ENCODE results near the gene TTBK2.
"Not testable (repeated sequence)": the region's sequence is repeated elsewhere in the genome, so short reads cannot be mapped to it uniquely, and the experiment has no call there.

The TTBK2 gene

DNA sequence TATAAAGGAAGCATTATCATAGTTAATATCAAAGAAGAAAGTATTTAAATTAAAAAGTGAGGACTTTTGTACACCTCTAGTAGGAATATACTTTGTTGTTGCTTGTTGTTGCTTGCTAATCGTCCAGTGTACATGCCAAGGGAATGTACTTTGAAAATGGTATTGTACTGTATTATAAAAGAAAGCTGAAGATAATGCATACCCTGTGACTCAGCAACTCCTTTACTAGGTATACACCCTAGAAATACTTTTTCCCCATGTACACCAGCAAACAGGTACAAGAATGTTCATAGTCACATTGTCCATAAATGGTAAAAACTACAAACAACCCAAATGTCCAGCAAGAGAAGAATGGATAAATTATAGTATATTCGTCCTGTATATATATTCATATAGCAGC is 12.0 kb downstream of the TTBK2 start:
- DNase-seq (ENCODE audit: low read depth, low spot score), result no peak

GRCh38 chr15:42903388-42904324 is 16.9 kb downstream of the TTBK2 start:
- no peak for DNase-seq (ENCODE audit: low read depth, low spot score)

GRCh38 chr15:42893911-42894310 is 26.7 kb downstream of the TTBK2 start:
- not testable (repeated sequence) for DNase-seq (ENCODE audit: low read depth, low spot score)

GRCh38 chr15:42891569-42891968 is 29.0 kb downstream of the TTBK2 start:
- no peak for DNase-seq (ENCODE audit: low read depth, low spot score)

GRCh38 chr15:42890161-42890913 is 30.2 kb downstream of the TTBK2 start:
- DNase-seq (ENCODE audit: low read depth, low spot score), result no peak

DNA sequence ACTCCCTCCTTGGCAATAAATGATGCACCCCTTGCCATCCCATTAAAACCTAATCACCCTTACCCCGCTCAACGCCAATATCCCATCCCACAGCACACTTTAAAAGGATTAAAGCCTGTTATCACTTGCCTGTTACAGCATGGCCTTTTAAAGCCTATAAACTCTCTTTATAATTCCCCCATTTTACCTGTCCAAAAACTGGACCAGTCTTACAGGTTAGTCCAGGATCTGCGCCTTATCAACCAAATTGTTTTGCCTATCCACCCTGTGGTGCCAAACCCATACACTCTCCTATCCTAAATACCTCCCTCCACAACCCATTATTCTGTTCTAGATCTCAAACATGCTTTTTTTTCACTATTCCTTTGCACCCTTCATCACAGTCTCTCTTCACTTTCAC is 33.2 kb downstream of the TTBK2 start:
- DNase-seq (ENCODE audit: low read depth, low spot score), result not testable (repeated sequence)

GRCh38 chr15:42880121-42880520 is 40.5 kb downstream of the TTBK2 start:
- no peak for DNase-seq (ENCODE audit: low read depth, low spot score)

DNA sequence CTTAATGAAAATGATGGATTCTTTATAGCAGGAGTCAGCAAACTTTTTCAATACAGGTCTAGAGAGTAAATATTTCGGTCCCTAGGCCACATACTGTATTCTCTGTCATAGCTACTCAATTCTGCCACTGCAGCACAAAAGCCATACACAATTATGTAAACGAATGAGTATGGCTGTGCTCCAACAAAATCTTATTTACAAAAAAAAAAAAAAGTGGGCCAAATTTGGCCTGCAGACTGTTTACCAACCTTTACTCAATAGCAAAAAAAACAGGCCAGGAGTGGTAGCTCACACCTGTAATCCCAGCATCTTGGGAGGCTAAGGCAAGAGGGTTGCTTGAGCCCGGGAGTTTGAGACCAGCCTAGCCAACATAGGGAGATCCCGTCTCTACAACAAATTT is 41.1 kb downstream of the TTBK2 start:
- no peak for DNase-seq (ENCODE audit: low read depth, low spot score)

DNA sequence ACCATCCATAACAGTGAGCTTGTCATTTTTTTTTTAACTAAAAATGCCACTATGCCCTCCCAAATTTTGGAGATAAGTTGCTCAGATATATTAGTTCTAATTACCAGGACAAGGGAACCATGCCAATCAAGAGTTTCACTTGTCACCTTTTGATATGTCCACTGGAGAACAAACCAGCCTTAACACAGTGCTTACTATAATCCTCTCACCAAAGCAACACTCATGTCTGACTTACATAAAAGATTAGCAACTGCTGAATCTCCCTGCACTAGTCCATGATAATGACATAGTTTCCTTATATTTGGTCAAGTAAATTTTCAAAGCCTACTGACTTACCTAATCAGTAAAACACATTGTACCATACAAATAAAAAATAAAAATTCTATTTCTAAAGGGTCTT is 44.4 kb downstream of the TTBK2 start:
- DNase-seq (ENCODE audit: low read depth, low spot score), result no peak

DNA sequence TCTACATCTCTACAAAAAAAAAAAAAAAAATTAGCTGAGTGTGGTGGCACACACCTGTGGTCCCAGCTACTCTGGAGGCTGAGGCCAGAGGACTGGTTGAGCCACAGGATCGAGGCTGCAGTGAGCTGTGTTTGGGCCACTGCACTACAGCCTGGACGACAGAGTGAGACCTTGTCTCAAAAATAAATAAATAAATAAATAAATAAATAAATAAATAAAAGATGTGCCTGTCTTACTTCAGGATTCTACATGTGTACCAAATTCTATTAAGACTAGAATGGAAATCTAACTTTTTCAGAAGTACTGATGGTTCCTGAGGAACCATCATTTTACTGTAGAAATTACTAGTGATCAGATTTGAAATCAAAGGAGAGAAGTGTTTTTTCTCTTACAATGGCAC is 51.9 kb downstream of the TTBK2 start:
- DNase-seq (ENCODE audit: low read depth, low spot score), result no peak

DNA sequence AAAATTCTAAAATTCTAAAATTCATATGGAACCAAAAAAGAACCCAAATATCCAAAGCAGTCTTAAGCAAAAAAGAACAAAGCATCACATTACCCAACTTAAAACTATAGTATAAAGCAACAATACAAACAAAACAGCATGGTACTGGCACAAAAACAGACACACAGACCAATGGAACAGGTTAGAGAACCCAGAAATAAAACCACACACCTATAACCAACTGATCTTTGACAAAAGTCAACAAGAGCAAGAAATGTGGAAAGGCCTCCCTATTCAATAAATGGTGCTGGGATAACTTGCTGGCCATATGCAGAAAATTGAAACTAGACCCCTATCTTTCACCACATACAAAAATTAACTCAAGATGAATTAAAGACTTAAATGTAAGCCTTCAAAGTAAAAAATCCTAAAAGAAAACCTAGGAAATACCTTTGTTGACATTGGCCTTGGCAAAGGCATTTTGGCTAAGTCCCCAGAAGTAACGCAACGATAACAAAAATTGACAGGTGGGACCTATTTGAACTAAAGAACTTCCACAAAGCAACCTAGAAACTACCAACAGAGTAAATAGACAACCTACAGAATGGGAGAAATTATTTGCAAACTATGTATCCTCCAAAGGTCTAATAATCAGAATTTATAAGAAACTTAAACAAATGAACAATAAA is 56.9 kb downstream of the TTBK2 start:
- DNase-seq (ENCODE audit: low read depth, low spot score), result no peak

DNA sequence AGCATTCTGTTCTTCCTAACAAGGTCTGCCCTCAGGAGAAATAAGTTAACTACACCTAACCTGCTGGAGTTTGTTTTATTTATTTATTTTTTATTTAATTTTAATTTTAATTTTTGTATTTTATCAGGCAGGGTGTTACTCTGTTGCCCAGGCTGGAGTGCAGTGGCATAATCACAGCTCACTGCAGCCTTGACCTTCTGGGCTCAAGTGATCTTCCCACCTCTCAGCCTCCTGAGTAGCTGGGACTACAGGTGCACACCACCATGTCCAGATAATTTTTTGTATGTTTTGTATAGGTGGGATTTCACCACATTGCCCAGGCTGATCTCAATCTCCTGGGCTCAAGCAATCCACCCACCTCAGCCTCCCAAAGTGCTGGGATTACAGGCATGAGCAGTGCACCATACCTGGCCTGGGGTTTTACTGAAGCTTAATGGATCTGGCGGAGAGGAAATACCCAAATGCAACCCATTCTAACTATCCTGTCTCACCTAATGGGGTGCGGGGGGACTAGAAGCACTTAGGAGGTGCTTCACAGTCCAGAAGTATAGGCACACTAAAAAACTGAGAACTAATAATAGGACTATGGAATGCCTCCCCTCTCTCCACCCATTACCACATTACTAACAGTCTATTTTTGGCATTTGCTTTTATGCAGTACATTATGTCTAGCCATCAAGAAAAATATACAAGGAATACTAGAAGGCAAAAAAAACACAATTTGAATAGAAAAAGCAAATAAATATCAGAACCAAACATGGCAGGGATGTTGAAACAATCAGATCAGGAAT is 61.4 kb downstream of the TTBK2 start:
- no peak for DNase-seq (ENCODE audit: low read depth, low spot score)

GRCh38 chr15:42858540-42858939 is 62.0 kb downstream of the TTBK2 start:
- DNase-seq (ENCODE audit: low read depth, low spot score), result no peak

DNA sequence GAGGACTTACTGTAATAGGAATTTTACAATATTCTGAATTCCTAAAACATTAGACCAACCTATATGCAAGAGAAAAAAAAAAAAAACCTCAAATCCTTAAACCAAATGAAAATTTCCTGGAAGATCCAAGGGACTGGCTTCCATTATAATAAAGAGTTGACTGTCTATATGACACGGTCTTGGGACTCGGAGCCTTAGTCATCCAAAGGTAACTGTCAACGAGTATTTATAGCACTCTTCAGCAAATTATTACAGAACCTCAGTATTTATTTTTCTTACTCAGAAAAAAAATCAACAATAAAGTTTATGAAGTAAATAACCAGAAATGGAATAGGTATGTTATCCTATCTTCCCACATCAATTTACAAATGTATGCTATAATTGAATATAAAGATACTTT is 66.0 kb downstream of the TTBK2 start:
- no peak for DNase-seq (ENCODE audit: low read depth, low spot score)

- DNase-seq (ENCODE audit: low read depth, low spot score), result no peak
Observed at GRCh38 chr15:42849836-42850235, 70.7 kb downstream of the TTBK2 start.

GRCh38 chr15:42848846-42849245 is 71.7 kb downstream of the TTBK2 start:
- no peak for DNase-seq (ENCODE audit: low read depth, low spot score)

DNA sequence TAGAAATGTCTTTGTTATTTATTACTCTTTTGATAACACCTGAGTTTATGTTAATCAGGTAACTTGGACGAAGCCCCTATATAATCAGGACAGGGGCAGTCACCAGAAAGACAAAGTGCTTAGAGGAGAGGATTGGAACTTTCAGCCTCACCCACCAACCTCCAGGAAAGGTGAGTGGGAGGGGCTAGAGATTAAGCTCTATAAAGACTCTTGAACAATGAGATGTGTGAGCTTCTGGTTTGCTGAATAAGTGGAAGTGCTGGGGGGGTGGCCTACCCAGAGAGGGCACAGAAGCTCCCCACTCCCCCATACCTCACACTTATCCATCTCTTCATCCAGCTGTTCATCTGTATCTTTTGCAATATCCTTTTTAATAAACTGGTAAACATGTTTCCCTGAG is 73.9 kb downstream of the TTBK2 start:
- no peak for DNase-seq (ENCODE audit: low read depth, low spot score)

GRCh38 chr15:42845581-42845980 is 75.0 kb downstream of the TTBK2 start:
- no peak for DNase-seq (ENCODE audit: low read depth, low spot score)

DNA sequence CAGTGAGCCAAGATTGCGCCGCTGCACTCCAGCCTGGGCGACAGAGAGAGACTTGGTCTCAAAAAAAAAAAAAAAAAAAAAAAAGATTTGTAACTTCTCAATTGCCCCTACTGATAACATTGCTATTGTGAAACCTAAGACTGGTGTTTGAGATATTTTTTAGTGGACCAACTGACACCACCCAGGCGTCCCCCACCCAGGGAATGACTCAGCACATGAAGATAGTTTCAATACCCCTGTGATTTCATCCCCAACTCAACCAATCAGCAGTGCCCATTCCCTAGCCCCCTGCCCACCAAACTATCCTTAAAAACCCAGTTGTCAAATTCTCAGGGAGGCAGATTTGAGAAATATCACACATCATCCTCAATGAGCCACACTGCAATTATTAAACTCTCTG is 76.9 kb downstream of the TTBK2 start:
- no peak for DNase-seq (ENCODE audit: low read depth, low spot score)

DNA sequence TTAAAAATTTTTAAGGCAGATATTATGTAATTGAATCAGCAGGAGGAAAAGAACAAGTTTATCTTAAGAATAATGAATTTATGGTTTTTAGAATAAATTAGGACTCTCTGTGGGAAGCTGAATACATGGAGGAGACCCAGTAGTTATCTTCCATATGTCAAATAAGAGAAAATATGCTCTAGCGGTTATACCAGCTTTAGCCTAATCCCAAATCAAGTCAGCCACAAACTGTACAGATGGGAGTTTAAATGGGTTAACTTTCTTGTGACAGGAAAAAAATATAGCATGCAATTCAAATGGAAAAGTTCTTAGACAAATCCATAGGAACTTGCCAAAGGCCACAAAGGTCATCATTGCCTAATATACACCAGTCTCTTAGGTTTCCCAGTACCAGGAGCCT is 84.3 kb downstream of the TTBK2 start:
- DNase-seq (ENCODE audit: low read depth, low spot score), result no peak

DNA sequence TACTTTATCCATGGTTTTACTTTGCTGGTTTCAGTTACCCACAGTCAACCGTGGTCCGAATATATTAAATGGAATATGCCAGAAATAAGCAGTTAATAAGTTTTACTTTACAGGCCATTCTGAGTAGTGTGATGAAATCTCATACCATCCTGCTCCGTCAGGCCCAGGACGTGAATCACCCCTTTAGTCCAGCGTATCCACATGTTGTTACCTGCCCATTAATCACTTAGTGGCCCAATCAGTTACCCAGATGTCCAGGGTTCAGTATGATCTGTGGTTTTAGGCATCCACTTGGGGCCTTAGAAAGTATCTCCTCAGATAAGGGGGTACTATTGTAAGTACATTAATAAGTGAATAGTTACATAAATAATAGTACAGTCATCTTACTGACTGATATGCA is 88.0 kb downstream of the TTBK2 start:
- DNase-seq (ENCODE audit: low read depth, low spot score), result no peak

Data from brain pericyte (primary cell).